HG03342 (cell line): ENCODE measurements around the gene PRMT5.

ENCODE experiments used
- ATAC-seq: cut with Tn5 transposase; IDR thresholded peaks from one replicate; pipeline ENCODE4 v1.9.1; 2021; ENCODE audit warnings: mild to moderate bottlenecking, moderate library complexity; ENCODE audit not compliant: unreplicated experiment

PRMT5 gene

GRCh38 chr14:22898302-22899090 is 30.7 kb downstream of the PRMT5 start:
- no peak for ATAC-seq

DNA sequence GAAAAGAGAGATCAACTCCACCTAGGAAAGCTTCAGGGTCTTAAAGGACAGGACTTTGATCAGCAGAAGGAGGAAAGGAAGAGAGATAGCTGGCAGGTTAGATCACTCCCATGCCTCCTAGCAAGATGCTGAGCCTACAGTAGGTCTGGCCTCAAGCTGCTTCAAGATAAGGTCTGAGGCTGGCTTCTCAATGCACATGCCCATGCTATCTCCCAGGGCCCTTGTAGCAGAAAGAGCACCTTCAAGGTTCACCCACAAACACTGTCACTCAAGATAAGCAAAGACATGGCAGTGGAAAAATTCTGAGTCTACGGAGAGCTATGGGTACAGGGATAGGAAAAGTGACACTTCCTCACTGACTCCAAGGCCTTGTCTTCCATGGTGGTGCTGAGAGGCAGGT is 31.8 kb downstream of the PRMT5 start:
- ATAC-seq = no peak

- ATAC-seq = no peak
Measured at GRCh38 chr14:22896760-22897159, 32.4 kb downstream of the PRMT5 start.

DNA sequence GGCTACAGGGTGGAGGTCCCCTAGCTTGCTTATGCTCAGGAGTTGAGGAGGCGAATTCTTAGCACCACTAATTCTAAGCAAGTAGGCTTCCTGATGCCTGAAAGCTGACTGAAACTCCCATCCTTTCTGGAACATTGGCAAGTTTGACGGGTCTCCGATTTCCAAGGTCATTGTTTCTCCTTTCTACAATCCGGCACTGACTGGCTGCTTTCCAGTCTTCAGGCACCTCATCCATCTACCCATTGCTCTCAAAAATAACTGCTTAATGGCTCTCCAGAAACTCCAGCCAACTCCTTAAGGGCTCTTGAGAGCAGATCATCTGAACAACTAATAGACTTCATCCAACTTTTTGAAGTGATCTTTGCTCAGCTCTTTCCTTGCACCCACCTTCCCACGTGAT is 32.8 kb downstream of the PRMT5 start:
- no peak for ATAC-seq

GRCh38 chr14:22895402-22895801 is 33.8 kb downstream of the PRMT5 start:
- no peak for ATAC-seq

- ATAC-seq = no peak
Measured at GRCh38 chr14:22893706-22894105, 35.5 kb downstream of the PRMT5 start.

DNA sequence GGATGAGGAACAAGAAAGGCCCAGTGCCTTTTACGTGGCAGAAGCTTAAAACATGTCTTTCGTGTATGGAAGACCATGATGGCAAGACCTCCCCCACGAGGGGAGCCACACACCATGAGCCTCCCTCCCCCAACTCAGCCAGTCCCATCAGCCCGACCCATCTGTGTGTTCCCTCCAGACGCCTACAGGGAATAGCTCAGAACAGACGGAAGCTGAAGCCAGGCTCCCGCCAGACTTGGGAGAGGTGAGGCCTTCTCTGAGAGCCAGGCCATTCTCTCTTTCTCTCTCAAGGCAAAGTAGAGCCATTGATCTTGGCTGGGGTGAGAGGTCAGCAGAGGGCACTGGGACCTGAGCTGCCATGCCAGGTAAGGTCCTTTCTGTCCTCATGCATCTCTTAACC is 36.7 kb downstream of the PRMT5 start:
- no peak for ATAC-seq

DNA sequence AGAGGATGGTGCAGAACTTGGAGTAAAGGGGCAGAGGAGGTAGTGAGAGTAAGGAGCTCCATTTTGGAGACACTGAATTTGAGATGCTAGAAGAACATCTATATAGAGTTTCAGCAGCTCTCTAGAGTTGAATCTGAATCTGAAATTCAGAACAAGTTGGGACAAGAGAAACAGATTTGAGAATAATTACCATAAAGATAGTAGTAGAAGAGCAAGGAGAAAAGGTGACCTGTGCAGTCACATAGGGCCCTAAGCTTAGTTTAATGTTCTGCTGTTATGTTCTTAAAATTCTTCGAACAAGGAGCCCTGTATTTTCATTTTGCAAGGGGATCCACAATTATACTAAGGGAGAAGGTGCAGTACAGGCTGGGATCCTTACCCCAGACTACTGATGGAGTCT is 38.8 kb downstream of the PRMT5 start:
- no peak for ATAC-seq

DNA sequence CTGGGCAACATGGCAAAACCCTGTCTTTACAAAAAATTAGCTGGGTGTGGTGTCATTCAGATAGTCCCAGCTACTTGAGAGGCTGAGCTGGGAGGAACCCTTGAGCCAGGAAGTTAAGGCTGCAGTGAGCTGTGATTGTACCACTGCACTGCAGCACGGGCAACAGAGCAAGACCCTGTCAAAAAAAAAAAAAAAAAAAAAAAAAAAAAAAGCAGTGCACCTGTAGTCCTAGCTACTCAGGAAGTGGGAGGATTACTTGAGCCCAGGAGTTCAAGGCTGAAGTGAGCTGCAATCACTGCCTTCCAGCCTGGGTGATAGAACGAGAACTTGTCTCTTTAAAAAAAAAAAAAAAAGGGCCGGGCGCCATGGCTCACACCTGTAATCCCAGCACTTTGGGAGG is 40.5 kb downstream of the PRMT5 start:
- no peak for ATAC-seq

DNA sequence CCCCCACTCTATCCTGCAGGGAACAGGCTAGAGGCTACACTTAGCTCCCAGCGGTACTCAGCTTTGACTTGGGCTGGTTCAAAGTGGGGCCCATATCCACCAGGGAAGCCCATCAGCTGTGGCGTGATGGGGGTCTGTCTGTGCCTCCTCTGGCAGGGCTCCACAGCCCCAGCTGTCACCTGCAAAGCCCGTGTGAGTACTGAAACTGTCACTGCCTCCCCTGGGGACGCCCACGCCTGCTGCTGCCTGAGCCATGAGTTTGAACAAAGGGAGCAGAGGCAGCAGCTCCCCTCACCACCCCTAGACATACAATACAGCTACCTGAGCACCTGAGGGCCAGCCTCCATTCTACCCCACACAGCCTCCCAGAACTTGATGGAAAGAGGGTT is 41.2 kb downstream of the PRMT5 start:
- peak; percentile 45 for ATAC-seq

DNA sequence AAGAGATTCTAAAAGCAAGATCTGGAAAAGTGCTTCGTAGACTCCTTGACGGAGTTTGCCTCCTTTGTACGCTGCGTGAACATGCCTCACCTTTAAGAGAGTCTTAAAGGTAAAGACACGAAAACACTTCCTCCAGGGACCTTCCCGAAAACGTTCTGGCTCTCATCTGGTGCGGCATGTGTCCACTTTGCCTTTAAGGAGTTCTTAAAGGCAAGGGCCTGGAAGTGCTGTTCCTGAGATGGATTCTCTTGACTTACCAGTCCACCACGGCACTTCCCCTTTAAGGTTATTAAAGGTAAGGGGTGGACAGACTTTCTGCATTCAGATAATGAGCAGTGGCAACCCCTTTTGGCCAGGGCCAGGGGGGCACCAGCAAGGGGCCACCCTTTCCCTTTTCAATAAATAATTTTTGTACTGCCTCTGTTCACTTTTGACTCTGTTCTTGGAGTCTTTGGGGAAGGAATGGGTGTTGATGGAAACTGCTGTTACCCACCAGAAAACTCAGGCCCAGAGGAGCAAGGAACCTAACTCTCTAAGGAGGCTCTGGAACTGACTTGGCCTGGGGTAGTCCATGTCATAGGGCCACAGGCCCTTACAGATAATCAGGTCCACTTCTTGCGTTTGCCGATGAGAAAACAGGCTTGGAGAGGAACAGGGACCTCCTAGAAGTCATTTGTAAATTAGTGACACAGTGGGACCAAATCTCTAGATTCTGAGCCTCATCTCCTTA is 41.8 kb downstream of the PRMT5 start:
- ATAC-seq = peak; percentile 35

GRCh38 chr14:22886500-22887259 is 42.5 kb downstream of the PRMT5 start:
- peak; percentile 39 for ATAC-seq

DNA sequence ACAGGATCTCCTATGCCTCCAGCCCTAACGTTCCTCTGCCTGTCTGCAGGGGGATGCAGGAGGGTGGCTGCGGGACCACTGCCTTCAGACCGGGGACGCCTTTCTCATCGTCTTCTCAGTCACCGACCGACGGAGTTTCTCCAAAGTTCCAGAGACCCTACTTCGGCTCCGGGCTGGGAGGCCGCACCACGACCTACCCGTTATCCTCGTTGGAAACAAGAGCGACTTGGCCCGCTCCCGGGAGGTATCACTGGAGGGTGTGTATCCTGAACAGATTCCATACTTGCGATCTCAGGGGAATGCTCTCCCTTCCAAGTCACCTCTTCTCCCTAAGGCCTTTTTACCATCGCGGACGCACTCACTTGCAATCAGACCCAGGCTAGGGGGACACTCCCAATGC is 43.2 kb downstream of the PRMT5 start:
- ATAC-seq = no peak

DNA sequence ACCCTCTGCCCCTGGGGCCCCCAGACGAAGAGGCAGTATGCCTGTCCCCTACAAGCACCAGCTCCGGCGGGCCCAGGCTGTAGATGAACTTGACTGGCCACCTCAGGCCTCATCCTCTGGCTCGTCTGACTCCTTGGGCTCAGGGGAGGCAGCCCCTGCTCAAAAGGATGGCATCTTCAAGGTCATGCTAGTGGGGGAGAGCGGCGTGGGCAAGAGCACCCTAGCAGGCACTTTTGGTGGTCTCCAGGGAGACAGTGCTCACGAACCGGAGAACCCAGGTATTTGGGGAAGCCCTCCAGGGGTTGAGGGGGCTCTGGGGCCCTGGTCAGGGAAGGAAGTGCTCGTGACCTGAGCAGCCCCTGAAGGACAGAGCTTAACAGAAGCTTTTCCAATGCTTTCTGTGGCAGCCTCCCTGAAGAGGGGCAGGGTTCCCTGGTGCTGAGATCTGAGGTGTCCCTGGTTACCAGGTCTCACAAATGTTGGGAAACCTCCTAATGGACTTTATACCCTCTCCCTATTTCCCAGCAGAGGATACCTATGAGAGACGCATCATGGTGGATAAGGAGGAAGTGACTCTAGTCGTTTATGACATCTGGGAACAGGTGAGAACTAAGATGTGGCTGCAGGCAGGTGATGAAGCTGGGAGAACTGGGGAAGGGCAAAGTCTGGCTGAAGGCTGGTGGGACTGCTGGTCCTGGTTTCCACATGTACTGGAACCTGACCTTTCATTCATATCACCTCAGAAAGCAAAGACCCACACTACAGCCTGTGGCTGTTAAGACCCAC is 44.2 kb downstream of the PRMT5 start:
- no peak for ATAC-seq

DNA sequence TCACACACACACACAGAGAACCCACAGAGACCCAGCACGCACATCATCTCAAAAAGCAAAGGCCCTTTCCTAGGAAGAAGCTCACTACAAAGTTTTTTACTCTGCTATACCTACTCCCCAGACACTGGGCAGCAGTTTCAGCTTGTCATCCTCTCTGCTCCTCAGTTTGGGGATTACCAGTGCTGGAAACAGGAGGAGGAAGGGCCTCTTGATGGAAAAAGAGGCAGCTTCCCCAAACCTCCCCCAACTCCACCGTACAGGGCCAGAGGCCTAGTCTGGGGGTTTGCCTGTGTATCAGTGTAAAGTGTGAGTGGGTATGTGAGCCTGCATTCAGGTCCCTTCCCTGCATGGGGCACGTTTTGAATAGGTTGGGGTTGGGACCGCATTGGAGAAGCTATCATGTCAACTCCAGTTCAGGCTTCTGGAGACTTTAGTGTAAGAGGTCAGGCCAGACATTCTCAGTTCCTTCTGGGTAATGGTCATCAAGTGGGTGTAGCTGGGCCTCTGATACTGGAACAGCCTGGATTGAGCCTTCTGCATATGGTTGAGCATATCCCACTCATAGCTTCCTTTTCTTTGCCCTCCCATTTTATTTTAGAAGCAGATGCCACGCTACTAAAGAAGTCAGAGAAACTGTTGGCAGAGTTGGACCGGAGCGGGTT is 45.0 kb downstream of the PRMT5 start:
- ATAC-seq = no peak

DNA sequence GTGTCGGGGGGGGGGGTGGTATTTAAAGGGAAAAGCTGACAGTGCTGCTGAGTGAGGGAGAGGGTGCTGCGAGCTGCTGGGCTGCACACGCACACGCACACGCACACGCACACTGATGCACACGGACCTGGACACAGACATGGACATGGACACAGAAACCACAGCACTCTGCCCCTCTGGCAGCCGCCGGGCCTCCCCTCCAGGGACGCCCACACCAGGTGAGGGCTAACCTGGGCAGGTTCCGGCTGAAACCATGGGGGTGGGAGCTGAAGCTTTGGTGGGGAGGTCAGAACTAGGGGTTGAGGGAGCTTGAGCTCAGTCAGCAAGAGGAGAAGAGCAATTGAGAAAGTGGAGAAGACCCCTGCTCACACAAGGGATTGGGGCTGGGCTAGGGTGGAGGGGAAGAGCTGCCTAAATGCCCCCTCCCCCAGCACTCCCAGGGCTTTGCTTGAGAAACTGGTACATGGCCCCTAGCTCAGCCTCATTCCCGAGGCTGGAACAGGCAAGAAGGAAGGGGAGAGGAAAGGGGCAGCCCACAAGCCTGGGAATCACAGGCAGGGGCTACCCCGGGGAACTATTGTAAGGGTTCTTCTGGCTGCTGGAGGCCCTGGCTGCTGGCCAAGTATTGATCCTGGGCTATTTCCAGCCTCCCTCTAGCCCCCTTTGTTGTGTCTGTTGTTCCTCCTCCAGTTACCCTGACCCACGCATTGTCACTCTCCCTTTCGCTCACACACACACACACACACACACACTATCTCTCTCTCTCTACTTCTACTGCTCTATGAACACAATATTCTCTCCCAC is 45.8 kb downstream of the PRMT5 start, which contains the start of gene REM2:
TSS of gene REM2 (plus strand) at position 50 of the 804 bp plus-strand sequence. CDS start at position 116, 66 bp downstream.
- no peak for ATAC-seq

DNA sequence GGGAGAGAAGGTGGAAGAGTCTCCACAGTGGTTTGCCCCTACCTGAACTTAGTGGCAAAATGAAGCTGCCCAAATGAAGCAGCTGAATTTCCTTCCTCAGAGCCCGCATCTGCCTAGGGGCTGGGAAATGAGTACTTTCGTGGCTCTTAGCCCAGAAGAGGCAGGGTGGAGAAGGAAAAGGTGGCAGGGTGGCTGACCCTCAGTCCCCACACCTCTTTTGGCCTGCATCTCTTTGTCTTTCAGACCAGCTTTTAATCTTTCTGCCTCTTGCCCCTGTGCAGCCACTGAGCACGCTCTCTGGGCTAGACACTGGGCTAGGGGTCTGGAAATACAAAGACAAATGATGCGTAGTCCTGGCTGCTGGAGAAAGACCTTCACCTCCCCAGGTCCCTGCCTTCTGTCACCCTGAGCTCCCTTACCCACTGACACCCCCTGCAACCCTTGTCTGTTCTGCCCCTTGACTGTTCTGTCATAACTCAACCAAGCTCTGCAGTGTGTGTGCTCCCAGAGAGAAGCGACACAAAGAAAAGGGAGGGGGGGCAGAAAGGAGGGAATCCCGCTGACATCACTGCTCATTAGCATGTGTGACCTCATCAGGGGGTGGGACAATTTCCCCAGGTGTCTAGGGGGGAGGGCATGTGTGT is 46.5 kb downstream of the PRMT5 start:
- ATAC-seq = no peak

- ATAC-seq = no peak
Measured at GRCh38 chr14:22882064-22882463, 47.1 kb downstream of the PRMT5 start.
